GM18868 (cell line): ENCODE data around the gene TYROBP.
"Not testable (repeated sequence)": the region's sequence is repeated elsewhere in the genome, so short reads cannot be mapped to it uniquely, and the experiment has no call there.

Experiments used
- ATAC-seq: cut with Tn5 transposase; IDR thresholded peaks from one replicate; pipeline ENCODE4 v1.9.1; 2021; ENCODE audit warnings: mild to moderate bottlenecking, moderate library complexity; ENCODE audit not compliant: unreplicated experiment

TYROBP gene

DNA sequence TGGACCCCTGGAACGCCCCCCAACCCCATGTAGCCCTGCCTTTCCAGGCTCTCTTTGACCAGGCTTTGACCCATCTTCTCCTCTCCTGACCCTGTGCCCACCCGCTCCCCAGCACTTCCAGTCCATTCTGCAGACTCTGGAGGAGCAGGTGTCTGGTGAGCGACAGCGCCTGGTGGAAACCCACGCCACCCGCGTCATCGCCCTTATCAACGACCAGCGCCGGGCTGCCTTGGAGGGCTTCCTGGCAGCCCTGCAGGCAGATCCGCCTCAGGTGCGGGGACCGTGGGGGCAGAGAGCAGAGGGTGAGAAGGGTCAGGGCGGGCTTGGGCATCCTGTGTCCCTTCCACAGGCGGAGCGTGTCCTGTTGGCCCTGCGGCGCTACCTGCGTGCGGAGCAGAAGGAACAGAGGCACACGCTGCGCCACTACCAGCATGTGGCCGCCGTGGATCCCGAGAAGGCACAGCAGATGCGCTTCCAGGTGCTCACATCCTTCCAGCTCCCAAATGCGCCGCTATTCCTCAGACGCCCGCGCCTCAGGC, 33.6 kb downstream of the TYROBP start:
- no peak for ATAC-seq

DNA sequence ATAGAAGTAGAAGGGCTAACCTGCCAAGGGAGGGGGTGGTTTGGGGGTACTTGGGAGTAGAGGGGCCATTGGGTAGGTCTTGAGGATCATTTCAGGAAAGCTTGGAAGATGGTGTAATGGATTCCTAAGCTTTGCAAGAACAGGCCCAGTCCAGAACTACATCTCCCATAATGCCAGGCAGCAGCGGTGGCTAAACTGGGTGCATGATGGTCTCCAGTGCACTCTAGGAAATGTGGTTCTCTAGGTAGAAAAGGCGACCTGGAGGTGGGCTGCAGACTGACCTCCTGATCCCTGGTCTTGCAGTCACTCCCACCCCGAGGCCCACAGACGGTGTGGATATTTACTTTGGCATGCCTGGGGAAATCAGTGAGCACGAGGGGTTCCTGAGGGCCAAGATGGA, 35.9 kb downstream of the TYROBP start:
- no peak for ATAC-seq

DNA sequence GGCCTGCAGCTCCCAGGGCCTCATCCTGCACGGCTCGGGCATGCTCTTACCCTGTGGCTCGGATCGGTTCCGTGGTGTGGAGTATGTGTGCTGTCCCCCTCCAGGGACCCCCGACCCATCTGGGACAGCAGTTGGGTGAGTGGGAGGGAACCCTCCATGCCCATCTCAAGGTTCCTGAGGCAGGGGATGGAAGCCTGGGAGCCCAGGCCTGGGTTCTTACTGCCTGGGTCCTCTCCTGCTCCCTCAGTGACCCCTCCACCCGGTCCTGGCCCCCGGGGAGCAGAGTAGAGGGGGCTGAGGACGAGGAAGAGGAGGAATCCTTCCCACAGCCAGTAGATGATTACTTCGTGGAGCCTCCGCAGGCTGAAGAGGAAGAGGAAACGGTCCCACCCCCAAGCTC, 36.5 kb downstream of the TYROBP start:
- ATAC-seq, result no peak

DNA sequence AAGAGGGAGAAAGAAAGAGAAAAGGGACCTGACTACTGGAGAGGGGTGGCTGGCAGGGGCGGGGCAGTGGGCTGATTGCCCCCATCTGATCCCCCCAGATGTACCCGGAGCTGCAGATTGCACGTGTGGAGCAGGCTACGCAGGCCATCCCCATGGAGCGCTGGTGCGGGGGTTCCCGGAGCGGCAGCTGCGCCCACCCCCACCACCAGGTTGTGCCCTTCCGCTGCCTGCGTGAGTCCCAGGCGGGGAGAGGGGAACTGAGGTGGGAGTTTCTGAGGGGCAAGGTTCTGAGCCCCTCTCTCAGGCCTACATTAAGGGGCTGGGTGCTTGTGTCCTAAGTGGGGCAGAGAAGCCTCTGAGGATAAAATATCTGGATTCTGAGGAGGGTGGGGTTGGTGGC, 37.3 kb downstream of the TYROBP start:
- no peak for ATAC-seq

DNA sequence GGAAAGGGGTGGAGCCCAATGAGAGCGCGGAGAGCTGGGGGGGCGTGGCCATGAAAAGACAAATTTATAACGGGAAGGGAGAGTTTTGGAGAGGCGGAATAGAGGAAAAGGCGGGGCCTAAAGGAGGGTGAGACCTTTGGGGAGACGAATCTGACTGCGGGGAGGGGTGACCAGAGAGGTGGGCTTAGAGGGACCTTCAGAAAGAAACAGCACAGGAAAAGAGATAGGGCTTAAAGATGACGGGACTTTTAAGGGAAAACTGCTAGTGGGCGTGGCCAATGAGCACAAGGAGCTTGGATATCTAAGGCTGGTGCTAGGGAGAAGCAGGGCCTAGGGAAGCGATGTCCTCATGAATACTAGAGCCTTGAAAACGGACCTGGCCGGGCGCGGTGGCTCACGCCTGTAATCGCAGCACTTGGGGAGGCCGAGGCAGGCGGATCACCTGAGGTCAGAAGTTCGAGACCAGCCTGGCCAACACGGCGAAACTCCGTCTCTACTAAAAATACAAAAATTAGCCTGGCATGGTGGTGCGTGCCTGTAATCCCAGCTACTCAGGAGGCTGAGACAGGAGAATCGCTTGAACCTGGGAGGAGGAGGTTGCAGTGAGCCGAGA, 37.9 kb downstream of the TYROBP start:
- not testable (repeated sequence) for ATAC-seq

DNA sequence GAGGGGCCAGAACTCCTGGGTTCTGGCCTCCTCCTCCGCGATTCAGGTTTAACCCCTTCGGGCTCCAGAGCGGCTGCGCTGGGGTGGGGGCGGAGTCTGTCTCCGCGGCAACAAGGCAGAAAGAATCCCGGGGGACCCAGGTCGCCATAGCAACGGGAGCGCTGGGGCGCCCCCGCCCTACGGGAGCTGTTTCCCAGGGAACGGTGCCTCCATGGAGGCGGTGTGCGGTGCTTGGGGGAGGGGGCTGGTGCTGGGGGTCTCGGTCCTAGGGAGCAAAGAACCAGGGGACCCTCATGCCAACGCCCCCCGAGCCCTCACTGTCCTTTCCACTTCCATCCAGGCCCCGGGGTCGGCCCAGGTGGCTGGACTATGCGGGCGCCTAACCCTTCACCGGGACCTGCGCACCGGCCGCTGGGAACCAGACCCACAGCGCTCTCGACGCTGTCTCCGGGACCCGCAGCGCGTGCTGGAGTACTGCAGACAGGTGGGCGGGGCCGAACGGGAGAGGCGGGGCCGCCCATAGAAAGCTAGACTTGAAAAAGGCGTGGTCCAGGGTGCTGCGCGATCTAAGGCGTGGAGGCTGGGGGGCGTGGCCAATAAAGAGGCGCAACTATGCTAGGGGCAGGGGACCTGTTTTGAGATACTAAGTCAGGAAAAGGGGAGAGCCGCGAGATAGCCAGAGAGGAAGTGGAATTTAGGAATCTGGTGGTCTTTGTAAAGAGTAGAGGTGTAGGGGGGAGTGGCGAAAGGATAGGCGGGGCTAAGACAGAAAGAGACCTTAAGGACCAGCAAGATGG, 38.6 kb downstream of the TYROBP start:
- ATAC-seq, result no peak

DNA sequence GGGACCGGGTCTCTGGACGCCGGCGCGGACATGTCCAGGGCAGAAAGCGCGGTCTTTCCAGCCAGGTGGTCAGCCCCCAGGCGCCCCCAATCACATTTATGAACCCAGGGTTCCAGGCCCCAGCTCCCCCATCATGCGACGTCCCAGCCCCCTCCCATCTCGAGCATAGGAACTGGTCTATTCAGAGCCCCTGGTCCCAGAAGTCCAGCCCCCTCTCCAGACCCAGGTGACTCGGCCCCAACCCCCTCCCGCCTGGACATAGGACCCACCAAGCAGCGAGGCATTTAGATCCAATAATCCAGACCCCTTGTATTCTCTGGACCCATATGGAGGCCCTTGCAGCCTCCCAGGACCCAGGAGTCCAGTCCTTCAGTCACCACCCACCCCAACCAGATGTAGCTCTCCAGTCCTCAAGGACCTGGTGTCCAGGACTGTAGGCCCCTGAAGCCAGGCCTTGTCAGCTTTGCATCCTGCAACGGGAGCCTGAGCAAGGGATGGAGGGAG, 39.2 kb downstream of the TYROBP start:
- ATAC-seq, result no peak

DNA sequence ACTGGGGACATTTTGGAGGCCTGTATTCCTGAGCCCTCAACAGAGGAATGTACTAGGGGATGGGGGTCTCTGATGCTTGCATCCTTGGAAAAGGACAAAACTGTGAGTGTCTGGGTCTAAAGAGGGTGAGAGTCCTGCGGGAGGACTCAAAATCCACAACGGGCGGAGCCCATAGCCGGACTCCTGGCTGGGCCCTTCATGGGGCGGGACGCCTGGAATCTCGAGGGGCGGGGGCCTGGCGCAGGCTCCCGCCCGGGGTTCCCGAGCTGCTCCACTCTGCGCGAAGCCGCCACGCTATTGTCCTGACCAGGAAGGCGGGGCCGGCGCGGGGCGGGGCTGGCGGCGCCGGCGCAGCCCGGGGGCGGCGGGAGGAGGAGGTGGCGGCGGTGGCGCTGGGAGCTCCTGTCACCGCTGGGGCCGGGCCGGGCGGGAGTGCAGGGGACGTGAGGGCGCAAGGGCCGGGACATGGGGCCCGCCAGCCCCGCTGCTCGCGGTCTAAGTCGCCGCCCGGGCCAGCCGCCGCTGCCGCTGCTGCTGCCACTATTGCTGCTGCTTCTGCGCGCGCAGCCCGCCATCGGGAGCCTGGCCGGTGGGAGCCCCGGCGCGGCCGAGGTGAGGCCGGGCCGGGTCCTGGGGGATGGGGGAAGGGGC, 39.8 kb downstream of the TYROBP start, which contains the start of gene APLP1:
Gene APLP1 (plus strand): TSS at position 403 of the 651 bp plus-strand sequence. CDS start 63 bp downstream, at position 466.
- no peak for ATAC-seq

DNA sequence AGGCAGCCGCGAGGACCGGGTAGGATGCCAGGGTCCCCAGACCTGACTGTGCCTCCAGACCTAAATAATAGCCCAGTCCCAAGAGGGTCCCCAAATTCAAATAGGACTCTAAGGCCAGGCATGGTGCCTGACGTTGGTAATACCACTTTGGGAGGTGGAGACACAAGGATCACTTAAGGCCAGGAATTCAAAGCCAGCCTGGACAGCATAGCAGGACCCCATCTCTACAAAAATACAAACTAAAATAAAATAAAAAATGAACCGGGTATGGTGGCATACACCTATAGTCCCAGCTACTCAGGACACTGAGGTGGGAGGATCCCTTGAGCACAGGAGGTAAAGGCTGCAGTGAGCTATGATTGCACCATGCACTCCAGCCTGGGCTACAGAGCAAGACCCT, 45.1 kb downstream of the TYROBP start:
- no peak for ATAC-seq

DNA sequence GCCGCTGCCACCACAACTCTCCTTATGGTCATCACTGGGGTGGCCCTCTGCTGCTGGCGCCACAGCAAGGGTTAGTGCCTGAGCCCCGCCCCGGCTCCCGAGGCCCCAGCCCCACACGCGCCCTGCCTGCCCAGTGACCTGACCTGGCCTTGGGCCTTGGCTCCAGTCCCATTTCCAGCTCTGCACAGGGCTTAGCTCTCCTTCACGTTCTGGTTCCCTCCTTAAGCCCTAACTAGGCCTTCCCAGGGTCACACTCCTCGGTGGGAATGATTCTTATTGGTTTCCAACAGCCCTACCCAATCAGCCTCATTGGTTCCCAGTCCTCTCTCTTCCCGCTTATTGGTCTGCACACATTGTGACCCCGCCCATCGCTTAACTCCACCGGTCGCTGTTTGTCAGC, 45.6 kb downstream of the TYROBP start:
- ATAC-seq, result no peak

DNA sequence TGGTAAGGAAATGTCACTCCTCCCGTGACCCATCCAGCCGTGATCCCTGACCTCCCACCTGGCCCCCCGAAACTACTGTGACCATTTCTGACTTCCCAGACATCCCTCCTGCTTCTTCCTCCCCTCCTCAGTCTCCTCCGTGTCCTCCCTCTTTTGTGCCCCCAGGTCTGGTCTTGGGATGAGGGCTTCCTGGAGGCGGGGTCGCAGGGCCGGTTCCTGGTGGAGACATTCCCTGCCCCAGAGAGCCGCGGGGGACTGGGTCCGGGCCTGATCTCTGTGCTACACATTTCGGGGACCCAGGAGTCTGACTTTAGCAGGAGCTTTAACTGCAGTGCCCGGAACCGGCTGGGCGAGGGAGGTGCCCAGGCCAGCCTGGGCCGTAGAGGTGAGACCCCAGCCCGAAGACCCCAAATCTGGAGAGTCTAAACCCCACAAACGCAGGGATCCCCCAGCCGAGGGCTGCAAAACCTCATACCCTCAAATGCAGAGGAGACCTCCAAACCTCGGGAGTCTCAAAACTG, 46.4 kb downstream of the TYROBP start:
- ATAC-seq, result no peak

DNA sequence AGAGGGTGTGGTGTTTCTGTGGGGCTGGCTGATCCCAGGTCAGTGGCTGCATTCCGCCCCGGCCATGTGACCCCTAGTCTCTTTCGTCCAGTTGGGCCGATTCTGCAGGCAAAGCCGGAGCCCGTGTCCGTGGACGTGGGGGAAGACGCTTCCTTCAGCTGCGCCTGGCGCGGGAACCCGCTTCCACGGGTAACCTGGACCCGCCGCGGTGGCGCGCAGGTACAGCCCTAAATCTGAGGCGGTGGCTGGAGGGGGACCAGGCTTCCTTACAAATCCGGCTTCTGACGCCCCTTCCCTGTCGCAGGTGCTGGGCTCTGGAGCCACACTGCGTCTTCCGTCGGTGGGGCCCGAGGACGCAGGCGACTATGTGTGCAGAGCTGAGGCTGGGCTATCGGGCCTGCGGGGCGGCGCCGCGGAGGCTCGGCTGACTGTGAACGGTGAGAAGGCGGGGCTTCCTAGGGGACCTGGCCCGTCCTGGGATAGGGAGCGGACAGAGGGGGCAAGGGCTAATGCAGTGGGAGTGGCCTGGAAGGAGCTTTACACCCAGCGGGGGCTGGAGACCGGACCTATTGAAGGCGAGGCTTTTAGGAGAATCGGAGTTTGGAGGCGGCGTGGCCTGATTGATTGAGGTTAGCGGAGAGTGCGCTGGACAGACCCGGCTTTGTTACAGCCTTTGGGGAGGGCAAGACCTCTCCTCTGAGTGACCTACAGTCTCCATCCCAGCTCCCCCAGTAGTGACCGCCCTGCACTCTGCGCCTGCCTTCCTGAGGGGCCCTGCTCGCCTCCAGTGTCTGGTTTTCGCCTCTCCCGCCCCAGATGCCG, 47.1 kb downstream of the TYROBP start:
- ATAC-seq, result no peak

DNA sequence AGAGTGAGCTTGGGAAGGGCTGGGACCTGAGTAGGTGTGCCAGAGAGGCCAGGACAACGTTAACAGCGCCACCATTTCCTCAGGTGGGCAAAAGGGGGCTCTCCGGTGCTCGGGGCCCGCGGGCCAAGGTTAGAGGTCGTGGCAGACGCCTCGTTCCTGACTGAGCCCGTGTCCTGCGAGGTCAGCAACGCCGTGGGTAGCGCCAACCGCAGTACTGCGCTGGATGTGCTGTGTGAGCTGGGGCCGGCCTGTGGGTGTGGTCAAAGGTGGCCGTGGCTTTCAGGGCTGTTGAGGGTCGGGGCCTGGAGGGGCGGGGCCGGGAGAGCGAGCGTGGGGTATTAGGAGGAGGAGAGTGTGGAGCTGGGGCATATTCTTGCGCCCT, 47.7 kb downstream of the TYROBP start:
- ATAC-seq, result no peak

DNA sequence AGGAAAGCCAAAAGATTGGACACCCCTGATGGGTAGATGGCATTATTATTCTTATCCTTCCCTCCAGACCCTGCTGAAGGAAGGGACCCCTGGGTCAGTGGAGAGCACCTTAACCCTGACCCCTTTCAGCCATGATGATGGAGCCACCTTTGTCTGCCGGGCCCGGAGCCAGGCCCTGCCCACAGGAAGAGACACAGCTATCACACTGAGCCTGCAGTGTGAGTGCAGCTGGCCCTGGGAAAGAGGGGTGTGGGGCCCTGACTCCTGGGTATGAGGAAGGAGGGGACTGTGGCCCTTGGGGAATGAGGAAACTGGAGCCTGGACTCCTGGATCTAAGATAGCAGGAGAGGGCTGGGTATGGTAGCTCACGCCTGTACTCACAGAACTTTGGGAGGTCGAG, 48.7 kb downstream of the TYROBP start:
- no peak for ATAC-seq

DNA sequence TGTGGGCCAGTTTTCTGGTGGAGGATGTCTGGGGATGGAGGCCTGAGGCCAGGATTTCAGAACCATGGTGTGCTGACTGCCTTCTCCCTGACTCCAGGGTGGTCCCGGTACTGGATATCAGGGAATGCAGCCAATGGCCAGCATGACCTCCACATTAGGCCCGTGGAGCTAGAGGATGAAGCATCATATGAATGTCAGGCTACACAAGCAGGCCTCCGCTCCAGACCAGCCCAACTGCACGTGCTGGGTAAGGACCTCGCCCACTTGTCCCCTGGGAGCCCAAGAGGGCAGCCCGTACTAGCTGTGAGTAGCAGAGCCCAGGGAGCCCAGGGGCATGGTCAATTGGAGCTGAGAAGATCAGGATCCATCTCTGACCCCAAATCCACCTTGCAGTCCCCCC, 49.8 kb downstream of the TYROBP start:
- no peak for ATAC-seq

DNA sequence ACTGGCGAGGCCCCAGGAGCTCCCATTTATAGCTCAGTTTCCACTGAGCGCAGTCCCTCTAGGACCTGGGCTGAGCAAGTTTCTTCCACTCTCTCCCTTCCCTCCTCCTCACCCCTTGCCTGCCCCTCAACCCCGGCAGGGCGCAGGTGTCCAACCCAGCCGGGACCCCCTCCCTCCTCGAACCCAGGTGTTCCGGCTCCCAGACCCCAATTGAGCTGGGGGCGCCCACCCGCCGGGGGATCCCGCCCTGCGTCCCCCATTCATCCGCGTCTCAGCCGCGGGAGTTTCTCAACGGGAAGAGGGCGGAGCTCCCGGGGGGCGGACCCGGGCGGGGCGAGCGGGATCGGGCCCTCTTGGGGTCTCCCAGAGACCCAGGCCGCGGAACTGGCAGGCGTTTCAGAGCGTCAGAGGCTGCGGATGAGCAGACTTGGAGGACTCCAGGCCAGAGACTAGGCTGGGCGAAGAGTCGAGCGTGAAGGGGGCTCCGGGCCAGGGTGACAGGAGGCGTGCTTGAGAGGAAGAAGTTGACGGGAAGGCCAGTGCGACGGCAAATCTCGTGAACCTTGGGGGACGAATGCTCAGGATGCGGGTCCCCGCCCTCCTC, 51.4 kb downstream of the TYROBP start, which contains the start of gene KIRREL2:
Gene KIRREL2 (plus strand): TSS at position 366 of the 604 bp plus-strand sequence. CDS start 209 bp downstream, at position 575.
- no peak for ATAC-seq
